HepG2 (cell line): ENCODE measurements around the gene ANKRD1. TPM values are rescaled to one million over a fixed set of nuclear protein-coding genes. Genes with fewer than 3 reads are reported as not detected.

Source experiments
- AHR ChIP-seq: IDR thresholded peaks from 2 replicates; pipeline ENCODE4 v1.6.1; 2018; ENCODE audit warnings: missing genetic modification reagents, missing compliant biosample characterization
- CCAR2 ChIP-seq: fragments of 200-400 bp; formaldehyde crosslinking; optimal IDR thresholded peaks from 2 replicates; pipeline ENCODE3; 2018; ENCODE audit warnings: low read depth, mild to moderate bottlenecking, low read length, moderate library complexity
- CREB1 ChIP-seq, 2 experiments: fragments of 450-650 bp in 1 of 2; IDR thresholded peaks; 2 replicates each; pipeline ENCODE4 v1.6.1; 2016 to 2017; ENCODE audit warnings: control low read depth in 1 of 2, mild to moderate bottlenecking in 1 of 2, missing compliant biosample characterization in 1 of 2, missing genetic modification characterization in 1 of 2
- MTF2 ChIP-seq: sonication (generic); formaldehyde crosslinking; IDR thresholded peaks from 2 replicates; pipeline ENCODE4 v1.5.0; 2020; ENCODE audit warnings: missing genetic modification reagents, borderline replicate concordance
- NFE2 ChIP-seq: sonication (generic); formaldehyde crosslinking; IDR thresholded peaks from 2 replicates; pipeline ENCODE4 v1.4.0; 2020; ENCODE audit warnings: missing genetic modification reagents
- PTBP1 ChIP-seq: fragments of 200-400 bp; formaldehyde crosslinking; IDR thresholded peaks from 2 replicates; pipeline ENCODE4 v1.6.1; 2018; ENCODE audit warnings: low read length, low read depth; ENCODE audit not compliant: poor library complexity, severe bottlenecking
- RCOR2 ChIP-seq: IDR thresholded peaks from 2 replicates; pipeline ENCODE4 v1.6.1; 2016; ENCODE audit warnings: missing biosample characterization, missing genetic modification reagents
- RFX5 ChIP-seq: IDR thresholded peaks from 2 replicates; pipeline ENCODE4 v1.6.1; 2011; ENCODE audit warnings: low read depth, low read length, improper control_type of control experiment
- ZKSCAN8 ChIP-seq: IDR thresholded peaks from 2 replicates; pipeline ENCODE4 v1.6.1; 2016; ENCODE audit warnings: borderline replicate concordance, missing genetic modification reagents, missing compliant biosample characterization
- ZNF232 ChIP-seq: sonication (generic); formaldehyde crosslinking; IDR thresholded peaks from 2 replicates; pipeline ENCODE4 v1.4.0; 2020; ENCODE audit warnings: missing genetic modification reagents, borderline replicate concordance
- ZNF296 ChIP-seq: sonication (generic); formaldehyde crosslinking; conservative IDR thresholded peaks from 2 replicates; pipeline ENCODE4 v1.5.0; 2020; ENCODE audit warnings: mild to moderate bottlenecking, missing genetic modification reagents
- ZNF703 ChIP-seq: sonication (generic); formaldehyde crosslinking; IDR thresholded peaks from 2 replicates; pipeline ENCODE4 v1.5.1; 2020; ENCODE audit warnings: missing genetic modification reagents, mild to moderate bottlenecking, moderate library complexity, borderline replicate concordance
- polyA plus RNA-seq, 8 experiments: library from polyadenylated mRNA; depleted of rRNA in 3 of 8; stranded (reverse) in 7 of 8; unstranded in 1 of 8; fragments of >200 nt; fragmentation: Illumina TruSeq in 4 of 8; extraction: Trizol in 4 of 8; gene quantifications; 2 replicates each; pipeline versions ENCODE4 v1.2.1 to v1.2.3, GENCODE V29; 2011 to 2016; ENCODE audit warnings: low read depth in 4 of 8, missing spikeins in 1 of 8, mixed read lengths in 1 of 8; ENCODE audit not compliant: insufficient read depth in 1 of 8
- total RNA-seq, 5 experiments: library from RNA; depleted of rRNA; stranded (reverse); fragments of >200 nt; fragmentation: Illumina TruSeq; extraction: Trizol; gene quantifications; 2 replicates each; pipeline ENCODE4 v1.2.3, GENCODE V29; 2016; ENCODE audit warnings: low read depth in 1 of 5
- TF ChIP-seq, protein P1 (sequence below): sonication (generic); formaldehyde crosslinking; IDR thresholded peaks from 2 replicates; pipeline ENCODE4 v1.4.0; 2020; ENCODE audit warnings: missing genetic modification reagents
- TF ChIP-seq, protein P2 (sequence below): sonication (generic); formaldehyde crosslinking; IDR thresholded peaks from 2 replicates; pipeline ENCODE4 v1.8.1; 2023; ENCODE audit warnings: mild to moderate bottlenecking, missing genetic modification reagents, borderline replicate concordance
- TF ChIP-seq, protein P3 (sequence below): IDR thresholded peaks from 2 replicates; pipeline ENCODE4 v1.6.1; 2016; ENCODE audit warnings: low read depth
- TF ChIP-seq, protein P4 (sequence below): sonication (generic); formaldehyde crosslinking; IDR thresholded peaks from 2 replicates; pipeline ENCODE4 v1.5.0; 2020; ENCODE audit warnings: missing genetic modification reagents, mild to moderate bottlenecking, borderline replicate concordance
- TF ChIP-seq, protein P5 (sequence below): IDR thresholded peaks from 2 replicates; pipeline ENCODE4 v1.6.1; 2018; ENCODE audit warnings: missing genetic modification reagents
- TF ChIP-seq, protein P6 (sequence below): sonication (generic); formaldehyde crosslinking; IDR thresholded peaks from 2 replicates; pipeline ENCODE4 v1.5.1; 2020; ENCODE audit warnings: mild to moderate bottlenecking, missing genetic modification reagents, borderline replicate concordance

The ANKRD1 gene
- total and polyA plus RNA-seq, 2 of the 13 experiments (the other 11 are each of a cell fraction or from before 2014, with no cell fraction given), result 19.4 to 41.8 TPM

DNA sequence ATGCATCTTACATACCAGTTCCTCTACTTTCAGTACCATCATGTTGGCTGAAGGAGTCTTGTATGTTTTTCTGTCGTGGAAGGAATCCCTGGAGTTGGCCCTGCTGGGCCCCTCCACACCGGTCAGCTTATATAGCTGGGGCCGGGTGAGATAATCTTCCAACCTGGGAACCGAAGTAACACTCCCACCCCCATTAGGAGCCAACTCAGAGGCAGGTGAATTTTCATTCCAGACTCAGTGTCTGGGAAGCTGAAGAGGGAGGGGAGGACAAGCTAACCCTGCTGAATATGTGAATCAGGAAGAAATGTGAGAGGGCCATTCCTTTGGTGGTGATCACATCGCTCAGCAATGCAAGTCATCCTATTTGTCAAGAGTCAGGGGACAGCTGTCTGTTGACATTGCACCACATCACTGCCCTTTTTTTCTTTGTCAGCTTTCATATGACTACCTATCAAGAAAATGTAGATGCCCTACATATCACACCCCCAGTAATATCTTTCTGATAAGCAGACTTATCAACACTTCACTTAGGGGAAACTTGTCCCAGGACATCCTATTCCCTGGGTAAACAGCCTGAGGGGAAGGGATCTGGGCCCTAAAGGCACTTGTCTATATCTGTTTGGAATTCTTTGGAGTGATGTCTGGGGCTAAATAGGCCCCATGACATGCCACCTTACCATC lies at the start of gene ANKRD1 (continued):
- TF ChIP-seq, protein P1, sequence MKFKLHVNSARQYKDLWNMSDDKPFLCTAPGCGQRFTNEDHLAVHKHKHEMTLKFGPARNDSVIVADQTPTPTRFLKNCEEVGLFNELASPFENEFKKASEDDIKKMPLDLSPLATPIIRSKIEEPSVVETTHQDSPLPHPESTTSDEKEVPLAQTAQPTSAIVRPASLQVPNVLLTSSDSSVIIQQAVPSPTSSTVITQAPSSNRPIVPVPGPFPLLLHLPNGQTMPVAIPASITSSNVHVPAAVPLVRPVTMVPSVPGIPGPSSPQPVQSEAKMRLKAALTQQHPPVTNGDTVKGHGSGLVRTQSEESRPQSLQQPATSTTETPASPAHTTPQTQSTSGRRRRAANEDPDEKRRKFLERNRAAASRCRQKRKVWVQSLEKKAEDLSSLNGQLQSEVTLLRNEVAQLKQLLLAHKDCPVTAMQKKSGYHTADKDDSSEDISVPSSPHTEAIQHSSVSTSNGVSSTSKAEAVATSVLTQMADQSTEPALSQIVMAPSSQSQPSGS, result peak; percentile 100
- TF ChIP-seq ZNF232 (CRISPR knock-in tag), result no peak
- no peak for TF ChIP-seq CCAR2
- TF ChIP-seq, protein P2, sequence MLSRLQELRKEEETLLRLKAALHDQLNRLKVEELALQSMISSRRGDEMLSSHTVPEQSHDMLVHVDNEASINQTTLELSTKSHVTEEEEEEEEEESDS (CRISPR knock-in tag), result no peak
- TF ChIP-seq ZKSCAN8 (CRISPR knock-in tag), result peak; percentile 53; the same call in 1 of the 2 replicates
- no peak for TF ChIP-seq RFX5
- TF ChIP-seq PTBP1, result no peak
- TF ChIP-seq RCOR2 (CRISPR knock-in tag), result peak; percentile 78
- TF ChIP-seq AHR, result no peak
- TF ChIP-seq CREB1 (IDR thresholded peaks at IDR 0.05), result 0 out of 2 replicates have a peak, but pooled peaks have one; percentile 15
- TF ChIP-seq CREB1 (CRISPR knock-in tag; IDR thresholded peaks at IDR 0.05), result 0 out of 2 replicates have a peak, but pooled peaks have one; percentile 58
- no peak for TF ChIP-seq ZNF703 (CRISPR knock-in tag)
- TF ChIP-seq, protein P3, sequence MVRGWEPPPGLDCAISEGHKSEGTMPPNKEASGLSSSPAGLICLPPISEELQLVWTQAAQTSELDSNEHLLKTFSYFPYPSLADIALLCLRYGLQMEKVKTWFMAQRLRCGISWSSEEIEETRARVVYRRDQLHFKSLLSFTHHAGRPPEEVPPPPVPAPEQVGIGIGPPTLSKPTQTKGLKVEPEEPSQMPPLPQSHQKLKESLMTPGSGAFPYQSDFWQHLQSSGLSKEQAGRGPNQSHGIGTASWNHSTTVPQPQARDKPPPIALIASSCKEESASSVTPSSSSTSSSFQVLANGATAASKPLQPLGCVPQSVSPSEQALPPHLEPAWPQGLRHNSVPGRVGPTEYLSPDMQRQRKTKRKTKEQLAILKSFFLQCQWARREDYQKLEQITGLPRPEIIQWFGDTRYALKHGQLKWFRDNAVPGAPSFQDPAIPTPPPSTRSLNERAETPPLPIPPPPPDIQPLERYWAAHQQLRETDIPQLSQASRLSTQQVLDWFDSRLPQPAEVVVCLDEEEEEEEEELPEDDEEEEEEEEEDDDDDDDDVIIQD (CRISPR knock-in tag), result peak; percentile 78
- TF ChIP-seq, protein P4, sequence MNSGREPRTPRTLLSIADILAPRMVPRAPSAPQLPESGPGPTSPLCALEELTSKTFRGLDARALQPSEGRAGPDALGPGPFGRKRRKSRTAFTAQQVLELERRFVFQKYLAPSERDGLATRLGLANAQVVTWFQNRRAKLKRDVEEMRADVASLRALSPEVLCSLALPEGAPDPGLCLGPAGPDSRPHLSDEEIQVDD (CRISPR knock-in tag), result no peak
- peak; percentile 21; the same call in 1 of the 2 replicates for TF ChIP-seq NFE2 (CRISPR knock-in tag)
- no peak for TF ChIP-seq MTF2
- TF ChIP-seq, protein P5, sequence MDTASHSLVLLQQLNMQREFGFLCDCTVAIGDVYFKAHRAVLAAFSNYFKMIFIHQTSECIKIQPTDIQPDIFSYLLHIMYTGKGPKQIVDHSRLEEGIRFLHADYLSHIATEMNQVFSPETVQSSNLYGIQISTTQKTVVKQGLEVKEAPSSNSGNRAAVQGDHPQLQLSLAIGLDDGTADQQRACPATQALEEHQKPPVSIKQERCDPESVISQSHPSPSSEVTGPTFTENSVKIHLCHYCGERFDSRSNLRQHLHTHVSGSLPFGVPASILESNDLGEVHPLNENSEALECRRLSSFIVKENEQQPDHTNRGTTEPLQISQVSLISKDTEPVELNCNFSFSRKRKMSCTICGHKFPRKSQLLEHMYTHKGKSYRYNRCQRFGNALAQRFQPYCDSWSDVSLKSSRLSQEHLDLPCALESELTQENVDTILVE (CRISPR knock-in tag), result peak; percentile 47; the same call in 1 of the 2 replicates
- TF ChIP-seq, protein P6, sequence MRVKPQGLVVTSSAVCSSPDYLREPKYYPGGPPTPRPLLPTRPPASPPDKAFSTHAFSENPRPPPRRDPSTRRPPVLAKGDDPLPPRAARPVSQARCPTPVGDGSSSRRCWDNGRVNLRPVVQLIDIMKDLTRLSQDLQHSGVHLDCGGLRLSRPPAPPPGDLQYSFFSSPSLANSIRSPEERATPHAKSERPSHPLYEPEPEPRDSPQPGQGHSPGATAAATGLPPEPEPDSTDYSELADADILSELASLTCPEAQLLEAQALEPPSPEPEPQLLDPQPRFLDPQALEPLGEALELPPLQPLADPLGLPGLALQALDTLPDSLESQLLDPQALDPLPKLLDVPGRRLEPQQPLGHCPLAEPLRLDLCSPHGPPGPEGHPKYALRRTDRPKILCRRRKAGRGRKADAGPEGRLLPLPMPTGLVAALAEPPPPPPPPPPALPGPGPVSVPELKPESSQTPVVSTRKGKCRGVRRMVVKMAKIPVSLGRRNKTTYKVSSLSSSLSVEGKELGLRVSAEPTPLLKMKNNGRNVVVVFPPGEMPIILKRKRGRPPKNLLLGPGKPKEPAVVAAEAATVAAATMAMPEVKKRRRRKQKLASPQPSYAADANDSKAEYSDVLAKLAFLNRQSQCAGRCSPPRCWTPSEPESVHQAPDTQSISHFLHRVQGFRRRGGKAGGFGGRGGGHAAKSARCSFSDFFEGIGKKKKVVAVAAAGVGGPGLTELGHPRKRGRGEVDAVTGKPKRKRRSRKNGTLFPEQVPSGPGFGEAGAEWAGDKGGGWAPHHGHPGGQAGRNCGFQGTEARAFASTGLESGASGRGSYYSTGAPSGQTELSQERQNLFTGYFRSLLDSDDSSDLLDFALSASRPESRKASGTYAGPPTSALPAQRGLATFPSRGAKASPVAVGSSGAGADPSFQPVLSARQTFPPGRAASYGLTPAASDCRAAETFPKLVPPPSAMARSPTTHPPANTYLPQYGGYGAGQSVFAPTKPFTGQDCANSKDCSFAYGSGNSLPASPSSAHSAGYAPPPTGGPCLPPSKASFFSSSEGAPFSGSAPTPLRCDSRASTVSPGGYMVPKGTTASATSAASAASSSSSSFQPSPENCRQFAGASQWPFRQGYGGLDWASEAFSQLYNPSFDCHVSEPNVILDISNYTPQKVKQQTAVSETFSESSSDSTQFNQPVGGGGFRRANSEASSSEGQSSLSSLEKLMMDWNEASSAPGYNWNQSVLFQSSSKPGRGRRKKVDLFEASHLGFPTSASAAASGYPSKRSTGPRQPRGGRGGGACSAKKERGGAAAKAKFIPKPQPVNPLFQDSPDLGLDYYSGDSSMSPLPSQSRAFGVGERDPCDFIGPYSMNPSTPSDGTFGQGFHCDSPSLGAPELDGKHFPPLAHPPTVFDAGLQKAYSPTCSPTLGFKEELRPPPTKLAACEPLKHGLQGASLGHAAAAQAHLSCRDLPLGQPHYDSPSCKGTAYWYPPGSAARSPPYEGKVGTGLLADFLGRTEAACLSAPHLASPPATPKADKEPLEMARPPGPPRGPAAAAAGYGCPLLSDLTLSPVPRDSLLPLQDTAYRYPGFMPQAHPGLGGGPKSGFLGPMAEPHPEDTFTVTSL (CRISPR knock-in tag), result peak; percentile 91
- no peak for TF ChIP-seq ZNF296 (CRISPR knock-in tag)
